ENCODE data around the gene HOXB4. TPM values are rescaled to one million over a fixed set of nuclear protein-coding genes. Genes with fewer than 3 reads are reported as not detected.

HOXB4 gene
- total and polyA plus RNA-seq, 2 of the 4 experiments (the other 2 are of a cell fraction) = 2.0 to 8.5 TPM

DNA sequence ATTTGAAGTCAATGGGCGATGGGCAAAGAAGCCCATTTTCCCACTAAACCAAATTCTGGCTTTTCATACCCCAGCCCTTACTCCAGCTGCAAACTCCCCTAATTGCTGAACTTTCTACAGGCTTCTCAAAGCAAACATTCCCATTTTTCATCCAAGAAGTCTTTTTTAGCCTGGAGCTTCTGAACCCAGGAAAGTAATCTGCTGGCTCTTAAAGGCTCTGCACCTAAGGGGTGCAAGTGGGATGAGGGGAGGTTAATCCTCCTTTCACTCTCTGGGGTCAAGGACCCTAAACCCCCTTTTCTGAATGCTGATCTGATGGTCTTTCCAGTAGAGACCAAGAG lies 30.3 kb upstream of the HOXB4 start:
- Histone ChIP-seq H3K79me1 (ENCODE audit: low read depth in 1 of 2, low read length in 2 of 2) (peaks cover 9 to 40% of the 10 kb centered on the region in 2 experiments; a peak in 3 of 4 replicates), H3K4me1 (ENCODE audit: control insufficient read depth, insufficient read depth, low read length) (peaks cover 14% of the 10 kb centered on the region), H3K9me3 (ENCODE audit: control insufficient read depth, insufficient read depth, low read length) (no peaks in the 10 kb centered on the region), H3K9ac (ENCODE audit: low read depth, low read length) (no peak overlapping the region), H2BK5ac (ENCODE audit: low read depth, low read length, poor library complexity, severe bottlenecking) (no peak overlapping the region), H3K4me2 (ENCODE audit: low read depth, low read length) (no peak overlapping the region; the same call in 1 of the 2 replicates), H4K20me1 (ENCODE audit: insufficient read depth, low read length) (no peaks in the 10 kb centered on the region), H2AK5ac (ENCODE audit: low read depth, low read length) (no peak overlapping the region), H4K5ac (ENCODE audit: low read depth, low read length) (no peak overlapping the region), H4K91ac (ENCODE audit: insufficient read depth, low read depth, low read length) (no peak overlapping the region), H3K27me3 (ENCODE audit: control insufficient read depth, insufficient read depth, low read length) (no peaks in the 10 kb centered on the region), H3K56ac (ENCODE audit: extremely low read depth, insufficient read depth, low read length) (no peak overlapping the region), H3K4me3 (ENCODE audit: insufficient read depth, low read depth, low read length) (no peak overlapping the region), H3K23ac (ENCODE audit: low read depth, low read length) (peak overlapping the region; percentile 11; the same call in 1 of the 2 replicates), H2BK20ac (ENCODE audit: low read depth, low read length) (no peak overlapping the region), H2AFZ (replicated peaks; ENCODE audit: low read length, poor library complexity) (no peak overlapping the region), H3K18ac (ENCODE audit: low read depth, low read length) (no peak overlapping the region), H2AK9ac (replicated peaks; ENCODE audit: low read depth, low read length, poor library complexity) (no peak overlapping the region), H3K4ac (ENCODE audit: low read depth, low read length) (no peak overlapping the region), H2BK120ac (ENCODE audit: low read depth, low read length) (no peak overlapping the region), H3K27ac (ENCODE audit: insufficient read depth, low read length) (no peak overlapping the region), H3K14ac (replicated peaks; ENCODE audit: low read depth, low read length) (no peak overlapping the region), H3K9me1 (ENCODE audit: insufficient read depth, low read length) (0 out of 2 replicates have a peak, but pooled peaks cover 3% of the 10 kb centered on the region), H2BK15ac (ENCODE audit: low read depth, low read length) (no peak overlapping the region), H3K36me3 (ENCODE audit: control insufficient read depth, insufficient read depth, low read length) (peaks cover 7% of the 10 kb centered on the region), H4K8ac (ENCODE audit: low read depth in 2 of 2, low read length in 2 of 2) (no peak overlapping the region)
- ATAC-seq (ENCODE audit: low read depth) (no peak), DNase-seq (no peak)
- dilution Hi-C loops (cut with HindIII; ENCODE audit: low sequenced_read_pairs, unreplicated experiment) = no loop called here
- intact Hi-C loops (cut with micrococcal nuclease) = no loop called here
- no TSS peak for BruUV-seq (replicated peaks)
- TF ChIP-seq RFX5 (IDR thresholded peaks at IDR 0.05; ENCODE audit: low read depth, low read length) = no peak
- TF ChIP-seq, protein P1, sequence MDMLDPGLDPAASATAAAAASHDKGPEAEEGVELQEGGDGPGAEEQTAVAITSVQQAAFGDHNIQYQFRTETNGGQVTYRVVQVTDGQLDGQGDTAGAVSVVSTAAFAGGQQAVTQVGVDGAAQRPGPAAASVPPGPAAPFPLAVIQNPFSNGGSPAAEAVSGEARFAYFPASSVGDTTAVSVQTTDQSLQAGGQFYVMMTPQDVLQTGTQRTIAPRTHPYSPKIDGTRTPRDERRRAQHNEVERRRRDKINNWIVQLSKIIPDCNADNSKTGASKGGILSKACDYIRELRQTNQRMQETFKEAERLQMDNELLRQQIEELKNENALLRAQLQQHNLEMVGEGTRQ (IDR thresholded peaks at IDR 0.05; ENCODE audit: low read depth, low read length) = no peak
- TF ChIP-seq RAD21 (IDR thresholded peaks at IDR 0.05; ENCODE audit: low read length) = no peak
- in situ Hi-C loops (cut with MboI; ENCODE audit: low sequenced_read_pairs) = no loop called here
- WGBS, 2 experiments (ENCODE audit: extremely low coverage in 2 of 2, insufficient read length in 1 of 2) = no CpG with 5 or more reads among the region's 1 CpG
- ChIA-PET CTCF (interaction anchor here (0.6 to 1.6 kb wide), 2 partner anchors 10 to 205 kb away, joined by 3 read pairs; no protein-coding TSS in a partner anchor), POLR2A (ENCODE audit: unreplicated experiment) (interaction anchor here (1.0 kb wide), 1 partner anchor 21 kb away, joined by 4 read pairs; no protein-coding TSS in a partner anchor)
